GM19238 (cell line): ENCODE data around the gene PCGF3.
"Not testable (repeated sequence)": the region's sequence is repeated elsewhere in the genome, so short reads cannot be mapped to it uniquely, and the experiment has no call there.

Experiments
- DNase-seq: peaks from one replicate; pipeline ENCODE4 v3.0.0; 2011; ENCODE audit warnings: low spot score; ENCODE audit not compliant: insufficient read length

PCGF3 gene

GRCh38 chr4:794900-795725, 89.5 kb downstream of the PCGF3 start:
- no peak for DNase-seq

GRCh38 chr4:795726-796119, 90.1 kb downstream of the PCGF3 start:
- no peak for DNase-seq

GRCh38 chr4:796206-796605, 90.6 kb downstream of the PCGF3 start:
- no peak for DNase-seq

GRCh38 chr4:797066-797465, 91.4 kb downstream of the PCGF3 start:
- no peak for DNase-seq

GRCh38 chr4:801436-802124, 95.9 kb downstream of the PCGF3 start:
- DNase-seq: no peak

GRCh38 chr4:803884-804283, 98.3 kb downstream of the PCGF3 start:
- DNase-seq: no peak

GRCh38 chr4:804804-805203, 99.2 kb downstream of the PCGF3 start:
- no peak for DNase-seq

GRCh38 chr4:806979-807378, 101.3 kb downstream of the PCGF3 start:
- not testable (repeated sequence) for DNase-seq

- DNase-seq: no peak
These were observed 102.2 kb downstream of the PCGF3 start for GRCh38 chr4:807792-808191.

GRCh38 chr4:808860-809570, 103.4 kb downstream of the PCGF3 start:
- no peak for DNase-seq

- no peak for DNase-seq
These were observed 108.3 kb downstream of the PCGF3 start for GRCh38 chr4:813900-814299.

GRCh38 chr4:814312-814850, 108.7 kb downstream of the PCGF3 start:
- DNase-seq: no peak

GRCh38 chr4:815464-816146, 110.0 kb downstream of the PCGF3 start:
- no peak for DNase-seq

- no peak for DNase-seq
These were observed 112.7 kb downstream of the PCGF3 start for GRCh38 chr4:818106-818921.

GRCh38 chr4:819401-820229, 114.0 kb downstream of the PCGF3 start:
- no peak for DNase-seq
